DOHH2 (cell line): ENCODE results near the gene G6PC3.

Experiments used
- EZH2phosphoT487 ChIP-seq: fragments of 200-600 bp; sonication (generic); IDR thresholded peaks from 2 replicates; pipeline ENCODE4 v1.6.1; 2017; ENCODE audit warnings: borderline replicate concordance, mild to moderate bottlenecking, antibody characterized with exemption, low read length, moderate library complexity, mixed read lengths
- TF ChIP-seq, protein P1 (sequence below): fragments of 200-600 bp; sonication (generic); IDR thresholded peaks from one replicate; pipeline ENCODE4 v1.5.1; 2014; ENCODE audit warnings: antibody characterized with exemption, mild to moderate bottlenecking, low read depth, low read length; ENCODE audit not compliant: poor library complexity, severe bottlenecking

DNA sequence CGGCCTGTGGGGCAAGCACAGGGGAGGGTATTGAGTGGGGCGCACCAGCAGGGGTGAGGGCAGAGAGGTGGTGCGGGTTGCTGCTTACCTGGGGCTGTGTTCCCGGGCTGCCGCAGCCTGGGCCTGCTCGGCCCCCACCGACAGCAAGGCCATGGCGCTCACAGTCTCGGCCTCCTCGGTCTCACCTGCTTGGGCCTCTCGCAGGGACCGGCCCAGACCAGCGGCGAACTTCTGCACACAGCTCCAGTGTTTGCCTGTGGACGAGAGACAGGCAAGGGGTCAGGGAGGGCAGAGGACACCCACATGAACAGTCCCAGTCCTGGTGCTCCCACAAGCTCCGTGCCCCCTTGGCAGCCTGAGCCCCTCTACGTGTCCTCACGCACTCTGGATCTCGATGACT, 7.9 kb downstream of the G6PC3 start:
- TF ChIP-seq, protein P1, sequence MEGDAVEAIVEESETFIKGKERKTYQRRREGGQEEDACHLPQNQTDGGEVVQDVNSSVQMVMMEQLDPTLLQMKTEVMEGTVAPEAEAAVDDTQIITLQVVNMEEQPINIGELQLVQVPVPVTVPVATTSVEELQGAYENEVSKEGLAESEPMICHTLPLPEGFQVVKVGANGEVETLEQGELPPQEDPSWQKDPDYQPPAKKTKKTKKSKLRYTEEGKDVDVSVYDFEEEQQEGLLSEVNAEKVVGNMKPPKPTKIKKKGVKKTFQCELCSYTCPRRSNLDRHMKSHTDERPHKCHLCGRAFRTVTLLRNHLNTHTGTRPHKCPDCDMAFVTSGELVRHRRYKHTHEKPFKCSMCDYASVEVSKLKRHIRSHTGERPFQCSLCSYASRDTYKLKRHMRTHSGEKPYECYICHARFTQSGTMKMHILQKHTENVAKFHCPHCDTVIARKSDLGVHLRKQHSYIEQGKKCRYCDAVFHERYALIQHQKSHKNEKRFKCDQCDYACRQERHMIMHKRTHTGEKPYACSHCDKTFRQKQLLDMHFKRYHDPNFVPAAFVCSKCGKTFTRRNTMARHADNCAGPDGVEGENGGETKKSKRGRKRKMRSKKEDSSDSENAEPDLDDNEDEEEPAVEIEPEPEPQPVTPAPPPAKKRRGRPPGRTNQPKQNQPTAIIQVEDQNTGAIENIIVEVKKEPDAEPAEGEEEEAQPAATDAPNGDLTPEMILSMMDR: no peak
- TF ChIP-seq EZH2phosphoT487: no peak
